Body of pancreas (tissue), 4 donors: ENCODE measurements around the gene EIF5AL1.

Experiments
- POLR2A ChIP-seq, 3 donors: fragments of 450-650 bp; IDR thresholded peaks; one replicate each; pipeline ENCODE4 v1.6.1; 2016; ENCODE audit warnings: antibody characterized with exemption in 3 of 3, mild to moderate bottlenecking in 2 of 3
- TF ChIP-seq, protein P1 (sequence below), 7 experiments: fragments of 450-650 bp in 4 of 7; fragments of 200-600 bp in 3 of 7; sonication (generic) in 3 of 7; IDR thresholded peaks; one replicate each; pipeline ENCODE4 v1.5.1; 2016 to 2019; ENCODE audit warnings: antibody characterized with exemption in 7 of 7

DNA sequence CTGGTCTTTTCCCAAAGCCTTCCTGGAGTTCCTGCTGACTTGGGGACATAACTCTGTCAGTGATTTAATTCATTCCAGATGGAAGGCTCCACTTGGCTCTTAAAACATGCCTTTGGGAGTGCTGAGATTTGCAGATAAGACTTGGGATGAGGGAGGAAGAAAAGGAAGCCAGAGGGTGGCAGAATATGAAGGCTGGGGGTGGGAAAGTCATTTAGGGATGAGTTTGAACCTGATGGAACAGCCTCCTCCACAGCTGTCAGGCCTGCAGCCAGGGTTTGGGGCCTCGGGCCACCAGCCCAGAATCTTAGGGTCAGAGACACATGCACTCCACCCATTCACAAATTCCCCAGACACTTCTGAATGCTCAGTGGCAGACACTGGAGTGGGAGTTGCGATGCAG, 28.4 kb upstream of the EIF5AL1 start:
- TF ChIP-seq, protein P1, sequence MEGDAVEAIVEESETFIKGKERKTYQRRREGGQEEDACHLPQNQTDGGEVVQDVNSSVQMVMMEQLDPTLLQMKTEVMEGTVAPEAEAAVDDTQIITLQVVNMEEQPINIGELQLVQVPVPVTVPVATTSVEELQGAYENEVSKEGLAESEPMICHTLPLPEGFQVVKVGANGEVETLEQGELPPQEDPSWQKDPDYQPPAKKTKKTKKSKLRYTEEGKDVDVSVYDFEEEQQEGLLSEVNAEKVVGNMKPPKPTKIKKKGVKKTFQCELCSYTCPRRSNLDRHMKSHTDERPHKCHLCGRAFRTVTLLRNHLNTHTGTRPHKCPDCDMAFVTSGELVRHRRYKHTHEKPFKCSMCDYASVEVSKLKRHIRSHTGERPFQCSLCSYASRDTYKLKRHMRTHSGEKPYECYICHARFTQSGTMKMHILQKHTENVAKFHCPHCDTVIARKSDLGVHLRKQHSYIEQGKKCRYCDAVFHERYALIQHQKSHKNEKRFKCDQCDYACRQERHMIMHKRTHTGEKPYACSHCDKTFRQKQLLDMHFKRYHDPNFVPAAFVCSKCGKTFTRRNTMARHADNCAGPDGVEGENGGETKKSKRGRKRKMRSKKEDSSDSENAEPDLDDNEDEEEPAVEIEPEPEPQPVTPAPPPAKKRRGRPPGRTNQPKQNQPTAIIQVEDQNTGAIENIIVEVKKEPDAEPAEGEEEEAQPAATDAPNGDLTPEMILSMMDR (IDR thresholded peaks at IDR 0.05): no peak
- TF ChIP-seq POLR2A (IDR thresholded peaks at IDR 0.05): no peak
